KOPT-K1 (cell line): ENCODE results near the gene HDAC4.

Experiments used
- H3K27ac ChIP-seq: fragments of 200-600 bp; sonication (generic); 2 replicates; pipeline ENCODE4 v1.5.1; 2016; ENCODE audit warnings: antibody characterized with exemption, mild to moderate bottlenecking, low read depth, low read length; ENCODE audit not compliant: poor library complexity, severe bottlenecking
- H3K36me3 ChIP-seq: fragments of 200-600 bp; sonication (generic); 2 replicates; pipeline ENCODE4 v1.5.1; 2017; ENCODE audit warnings: antibody characterized with exemption, mild to moderate bottlenecking, low read length, moderate library complexity; ENCODE audit not compliant: insufficient read depth
- H3K9me3 ChIP-seq: fragments of 200-600 bp; sonication (generic); 2 replicates; pipeline ENCODE4 v1.5.1; 2017; ENCODE audit warnings: antibody characterized with exemption, low read length, mild to moderate bottlenecking; ENCODE audit not compliant: insufficient read depth, poor library complexity, severe bottlenecking

HDAC4 gene

DNA sequence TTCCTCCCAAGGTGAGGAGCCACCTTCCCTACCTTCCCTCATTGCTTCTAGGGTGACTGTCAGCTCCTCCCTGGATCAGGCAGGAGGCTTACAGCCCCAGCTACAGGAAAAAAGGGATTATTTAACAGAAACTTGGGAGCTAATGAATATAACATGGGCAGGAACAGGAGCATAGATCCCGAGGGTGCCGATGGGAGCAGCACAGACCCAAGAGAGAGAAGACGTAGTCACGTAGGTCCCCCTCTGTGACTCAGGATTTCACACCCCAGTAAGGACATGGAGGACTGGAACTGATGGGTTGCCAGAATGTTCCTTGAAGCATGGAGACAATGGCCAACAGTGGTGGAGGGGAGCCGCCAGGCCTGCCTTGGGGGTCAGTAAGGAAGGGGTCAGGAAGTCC, 10.3 kb upstream of the HDAC4 start:
- Histone ChIP-seq H3K9me3 (peaks cover 20% of the 10 kb centered on the region), H3K36me3 (no peaks in the 10 kb centered on the region), H3K27ac (no peak overlapping the region)

DNA sequence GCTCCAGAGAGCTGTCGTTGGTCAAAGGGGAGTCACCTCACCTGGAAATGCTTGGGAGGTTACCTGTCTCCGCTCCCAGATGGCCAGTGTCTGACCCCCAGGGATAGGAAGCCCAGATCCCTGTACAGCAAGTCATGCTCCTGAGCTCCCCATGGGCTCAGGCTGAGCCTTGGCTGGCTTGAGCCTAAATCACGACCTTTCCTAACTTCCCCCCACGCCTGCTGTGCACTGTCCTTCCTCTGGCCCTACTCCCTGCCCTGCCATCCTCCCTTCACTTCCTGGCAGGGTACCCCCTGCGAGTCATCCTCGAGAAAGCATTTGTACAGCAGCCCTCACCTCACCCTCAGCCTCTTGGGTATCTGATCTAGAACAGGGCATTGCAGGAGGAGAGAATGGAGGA, 9.2 kb upstream of the HDAC4 start:
- Histone ChIP-seq H3K9me3 (peaks cover 18% of the 10 kb centered on the region), H3K36me3 (no peaks in the 10 kb centered on the region), H3K27ac (no peak overlapping the region)

DNA sequence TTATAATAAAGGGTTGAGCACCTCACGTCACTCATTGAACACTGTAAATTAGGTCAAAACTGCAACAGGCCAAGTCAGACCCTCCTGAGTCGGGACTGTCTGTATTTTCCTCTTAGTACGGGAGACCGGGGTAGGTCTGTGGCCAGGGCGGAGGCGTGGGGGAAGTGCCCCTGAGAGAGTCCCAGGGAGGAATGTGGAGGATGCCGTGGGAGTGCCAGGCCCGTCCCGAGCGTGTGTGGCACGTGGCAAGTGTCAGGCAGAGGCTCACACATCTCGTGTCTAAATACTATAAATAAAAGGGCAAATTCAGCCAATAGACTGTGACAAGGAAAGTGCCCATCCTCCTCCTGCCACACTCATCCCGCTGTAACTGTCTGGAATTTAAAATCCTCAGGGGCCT, 6.3 kb upstream of the HDAC4 start:
- Histone ChIP-seq H3K27ac (no peak overlapping the region), H3K9me3 (peaks cover 9% of the 10 kb centered on the region), H3K36me3 (no peaks in the 10 kb centered on the region)

GRCh38 chr2:239406316-239406995, 5.6 kb upstream of the HDAC4 start:
- H3K9me3 ChIP-seq: peaks cover 6% of the 10 kb centered on the region
- H3K36me3 ChIP-seq: no peaks in the 10 kb centered on the region
- H3K27ac ChIP-seq: no peak overlapping the region

DNA sequence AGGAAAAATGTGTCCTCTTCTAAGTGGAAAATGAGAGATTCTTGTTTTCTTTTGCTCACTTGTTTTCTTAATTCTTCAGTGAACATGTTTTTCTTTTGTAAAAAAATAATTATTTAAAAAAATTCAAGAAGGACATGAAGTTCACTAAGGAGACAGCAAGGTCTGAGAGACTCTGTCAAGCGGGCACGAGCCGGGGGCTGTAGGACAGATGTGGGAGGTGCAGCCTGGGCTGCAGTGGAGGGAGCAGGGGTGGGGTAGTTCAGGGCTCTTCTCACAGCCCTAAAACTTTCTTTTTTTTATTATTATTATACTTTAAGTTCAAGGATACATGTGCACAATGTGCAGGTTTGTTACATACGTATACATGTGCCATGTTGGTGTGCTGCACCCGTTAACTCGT, 4.3 kb upstream of the HDAC4 start:
- Histone ChIP-seq H3K36me3 (no peaks in the 10 kb centered on the region), H3K9me3 (peaks cover 6% of the 10 kb centered on the region), H3K27ac (no peak overlapping the region)

GRCh38 chr2:239402666-239403065, 1.8 kb upstream of the HDAC4 start:
- peaks cover 6% of the 10 kb centered on the region for H3K9me3 ChIP-seq
- no peaks in the 10 kb centered on the region for H3K36me3 ChIP-seq
- H3K27ac ChIP-seq: peak overlapping the region; percentile 96

DNA sequence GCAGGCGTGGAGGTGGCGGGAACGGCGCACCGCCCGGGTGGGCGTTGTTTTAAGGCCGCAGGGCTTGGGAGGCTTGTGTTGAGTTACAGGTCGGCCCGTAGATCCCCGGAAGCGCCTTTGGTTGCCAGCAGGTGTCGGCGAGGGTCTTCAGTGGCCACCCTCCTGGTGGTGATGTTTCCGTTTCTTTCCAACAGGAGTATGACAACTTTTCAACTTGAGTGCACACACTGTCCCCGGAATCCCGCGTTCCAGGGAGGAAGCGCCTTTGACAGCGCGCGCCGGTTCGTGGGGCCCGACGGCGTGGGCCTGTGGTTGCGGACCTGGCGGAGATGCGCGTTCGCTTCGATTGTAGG, 1.0 kb upstream of the HDAC4 start:
- Histone ChIP-seq H3K9me3 (peaks cover 6% of the 10 kb centered on the region), H3K36me3 (no peaks in the 10 kb centered on the region; the same call in 1 of the 2 replicates)

GRCh38 chr2:239401067-239401880, 454 bp upstream of the HDAC4 start:
- peaks cover 6% of the 10 kb centered on the region for H3K9me3 ChIP-seq
- peak overlapping the region; percentile 96 for H3K27ac ChIP-seq
- no peaks in the 10 kb centered on the region; the same call in 1 of the 2 replicates for H3K36me3 ChIP-seq

More for the DNA sequence above, 1.0 kb upstream of the HDAC4 start:
- peak overlapping the region; percentile 96 for H3K27ac ChIP-seq

DNA sequence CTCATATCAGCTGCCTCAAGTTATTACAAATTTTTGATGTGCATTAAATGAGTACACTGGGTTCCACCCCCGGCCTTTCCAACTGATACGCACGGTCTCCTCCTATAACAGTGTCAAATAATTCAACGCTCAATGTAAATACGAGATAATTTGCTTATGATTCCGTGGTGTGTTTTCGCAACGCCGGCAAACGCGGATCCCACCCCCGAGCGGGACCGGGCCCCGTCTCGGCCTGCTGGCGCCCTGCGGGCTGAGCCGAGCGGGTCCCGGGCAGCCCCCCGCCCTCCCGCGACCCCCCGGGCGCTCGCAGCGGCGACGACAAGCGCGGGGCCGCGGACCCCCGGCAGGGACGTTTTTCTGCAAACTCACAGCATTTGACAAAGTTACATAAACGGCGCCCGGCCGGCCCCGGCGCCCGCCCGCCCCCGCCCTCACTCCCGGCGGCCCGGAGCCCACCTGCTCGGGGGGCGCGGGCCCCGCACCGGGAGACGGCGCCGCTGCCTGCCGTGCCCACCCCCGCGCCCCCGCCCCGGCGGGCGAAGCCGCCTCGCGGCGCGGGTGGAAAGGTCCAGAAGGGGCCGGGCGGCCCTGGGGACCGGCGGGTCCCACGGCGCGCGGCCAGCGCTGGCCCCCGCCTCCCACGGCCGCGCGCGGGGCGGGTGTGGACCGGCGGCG, 762 bp downstream of the HDAC4 start:
- H3K9me3 ChIP-seq: peaks cover 6% of the 10 kb centered on the region
- H3K27ac ChIP-seq: peak overlapping the region; percentile 85
- H3K36me3 ChIP-seq: peaks cover 2% of the 10 kb centered on the region; the same call in 1 of the 2 replicates

- peak overlapping the region; percentile 85 for H3K27ac ChIP-seq
- H3K9me3 ChIP-seq: peaks cover 6% of the 10 kb centered on the region
- peaks cover 7% of the 10 kb centered on the region; the same call in 1 of the 2 replicates for H3K36me3 ChIP-seq
Measured at GRCh38 chr2:239399433-239399920, 1.3 kb downstream of the HDAC4 start.

DNA sequence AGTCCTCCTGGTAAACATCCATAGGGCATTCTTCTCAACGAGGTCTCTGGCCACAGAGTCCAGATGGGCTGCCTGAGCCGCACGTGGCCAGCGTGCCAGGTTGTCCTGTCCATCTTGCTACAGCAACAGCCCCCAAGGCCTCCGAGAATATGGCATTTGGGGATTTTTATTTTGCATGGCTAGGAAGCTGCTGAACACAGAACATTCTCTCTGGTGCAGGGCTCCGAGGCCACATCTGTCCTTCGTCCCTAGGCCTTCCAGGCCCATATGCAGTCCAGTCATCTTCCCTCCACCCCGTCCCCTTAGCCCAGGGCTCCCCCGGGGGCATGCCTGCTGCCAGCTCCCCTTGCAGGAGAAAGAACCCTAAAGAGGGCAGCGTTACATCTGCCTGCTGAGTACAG, 2.3 kb downstream of the HDAC4 start:
- no peaks in the 10 kb centered on the region for H3K9me3 ChIP-seq
- peak overlapping the region; percentile 85 for H3K27ac ChIP-seq
- peaks cover 7% of the 10 kb centered on the region; the same call in 1 of the 2 replicates for H3K36me3 ChIP-seq

DNA sequence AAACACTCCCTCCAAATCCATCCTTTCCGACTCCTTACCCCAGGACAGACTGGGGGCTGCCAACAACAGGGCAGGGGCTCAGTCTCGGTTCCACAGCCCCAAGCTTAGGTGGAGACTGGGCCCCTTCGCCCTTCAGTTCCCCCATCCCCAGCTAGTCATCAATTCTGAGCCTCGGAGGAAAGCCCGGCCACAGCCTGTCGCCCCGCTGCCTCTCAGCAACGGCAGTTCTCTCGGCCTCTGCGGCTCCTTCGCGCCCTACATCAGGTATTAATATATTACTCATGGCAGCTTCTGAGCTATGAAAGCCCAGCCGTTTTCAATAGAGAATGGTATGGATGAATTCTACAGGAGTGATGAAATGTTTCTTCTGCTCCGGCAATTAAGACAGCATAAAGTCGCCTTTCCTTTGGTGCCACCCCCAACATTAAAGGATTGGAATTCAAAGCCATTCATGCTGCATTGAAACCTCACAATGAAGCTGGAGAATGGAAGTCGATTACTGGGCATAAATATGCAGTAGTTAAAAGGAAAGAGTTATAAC, 2.8 kb downstream of the HDAC4 start:
- H3K9me3 ChIP-seq: no peaks in the 10 kb centered on the region
- H3K27ac ChIP-seq: peak overlapping the region; percentile 85
- H3K36me3 ChIP-seq: peaks cover 7% of the 10 kb centered on the region

- Histone ChIP-seq H3K27ac (peak overlapping the region; percentile 85), H3K9me3 (no peaks in the 10 kb centered on the region), H3K36me3 (peaks cover 13% of the 10 kb centered on the region)
Measured at GRCh38 chr2:239396881-239397681, 3.7 kb downstream of the HDAC4 start.

- Histone ChIP-seq H3K9me3 (no peaks in the 10 kb centered on the region), H3K36me3 (peaks cover 28% of the 10 kb centered on the region), H3K27ac (no peak overlapping the region)
Measured at GRCh38 chr2:239395524-239395923, 5.3 kb downstream of the HDAC4 start.
